A673 (cell line): Measurements from ENCODE around the gene LAD1.

Source experiments
- CTCF ChIP-seq: fragments of 300-800, 200-600 bp; sonication (generic); conservative IDR thresholded peaks from 2 replicates; pipeline ENCODE4 v1.5.1; 2017; ENCODE audit warnings: low read depth, mild to moderate bottlenecking, antibody characterized with exemption, low read length, moderate library complexity, mixed read lengths
- EZH2 ChIP-seq: fragments of 200-600 bp; sonication (generic); IDR thresholded peaks from 2 replicates; pipeline ENCODE4 v1.6.1; 2017; ENCODE audit warnings: borderline replicate concordance, low read depth, mild to moderate bottlenecking, mixed read lengths, antibody characterized with exemption, low read length; ENCODE audit not compliant: poor library complexity, severe bottlenecking

- TF ChIP-seq CTCF: no peak
- TF ChIP-seq EZH2: no peak
Measured at GRCh38 chr1:201386208-201386607, 12.9 kb downstream of the LAD1 start.
